Large intestine (tissue), 12 donors: ENCODE results near the gene SPZ1. TPM values are rescaled to one million over a fixed set of nuclear protein-coding genes. Genes with fewer than 3 reads are reported as not detected.
"Not testable (repeated sequence)": the region's sequence is repeated elsewhere in the genome, so short reads cannot be mapped to it uniquely, and the experiment has no call there.

Source experiments
- DNase-seq, 2 donors: peaks; one replicate each; pipeline versions ENCODE4 v3.0.0 to v3.0.0-alpha.2; 2013
- H3K27ac ChIP-seq: one replicate; pipeline ENCODE4 v1.5.1; 2013; ENCODE audit warnings: low read length
- H3K27me3 ChIP-seq: 2 replicates; pipeline ENCODE4 v1.6.1; 2013; ENCODE audit warnings: low read length; ENCODE audit not compliant: control insufficient read depth, insufficient read depth
- H3K36me3 ChIP-seq: 2 replicates; pipeline ENCODE4 v1.6.1; 2013; ENCODE audit warnings: low read length; ENCODE audit not compliant: control insufficient read depth, insufficient read depth
- H3K4me1 ChIP-seq: one replicate; pipeline ENCODE4 v1.6.1; 2013; ENCODE audit warnings: low read length; ENCODE audit not compliant: control insufficient read depth, insufficient read depth
- H3K4me3 ChIP-seq: one replicate; pipeline ENCODE4 v1.5.1; 2013; ENCODE audit warnings: low read length
- H3K9me3 ChIP-seq: one replicate; pipeline ENCODE4 v1.6.1; 2013; ENCODE audit warnings: mild to moderate bottlenecking, low read depth, low read length, moderate library complexity; ENCODE audit not compliant: control insufficient read depth
- WGBS: methylation state at CpG from one replicate; pipeline ENCODE4 v1.1.5; 2013; ENCODE audit warnings: low lambda C conversion rate; ENCODE audit not compliant: insufficient coverage; 5-methylcytosine and 5-hydroxymethylcytosine counted together
- long read RNA-seq, 11 donors: transcript quantifications; one replicate each; lab custom pipeline, GENCODE V29; 2026
- polyA plus RNA-seq: library from polyadenylated mRNA; unstranded; fragments of 120-200 nt; gene quantifications from one replicate; pipeline ENCODE4 v1.2.1, GENCODE V29; 2013

SPZ1 gene, protein sequence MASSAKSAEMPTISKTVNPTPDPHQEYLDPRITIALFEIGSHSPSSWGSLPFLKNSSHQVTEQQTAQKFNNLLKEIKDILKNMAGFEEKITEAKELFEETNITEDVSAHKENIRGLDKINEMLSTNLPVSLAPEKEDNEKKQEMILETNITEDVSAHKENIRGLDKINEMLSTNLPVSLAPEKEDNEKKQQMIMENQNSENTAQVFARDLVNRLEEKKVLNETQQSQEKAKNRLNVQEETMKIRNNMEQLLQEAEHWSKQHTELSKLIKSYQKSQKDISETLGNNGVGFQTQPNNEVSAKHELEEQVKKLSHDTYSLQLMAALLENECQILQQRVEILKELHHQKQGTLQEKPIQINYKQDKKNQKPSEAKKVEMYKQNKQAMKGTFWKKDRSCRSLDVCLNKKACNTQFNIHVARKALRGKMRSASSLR
- not detected for polyA plus RNA-seq
- long read RNA-seq, donor 1: 0 reads
- long read RNA-seq, donor 2: 0 reads
- long read RNA-seq, donor 3: 0 reads
- long read RNA-seq, donor 4: 0 reads
- long read RNA-seq, donor 5: 0 reads
- long read RNA-seq, donor 6: 0 reads
- long read RNA-seq, donor 7: 0 reads
- long read RNA-seq, donor 8: 0 reads
- long read RNA-seq, donor 9: 0 reads
- long read RNA-seq, donor 10: 0 reads
- long read RNA-seq, donor 11: 0 reads

DNA sequence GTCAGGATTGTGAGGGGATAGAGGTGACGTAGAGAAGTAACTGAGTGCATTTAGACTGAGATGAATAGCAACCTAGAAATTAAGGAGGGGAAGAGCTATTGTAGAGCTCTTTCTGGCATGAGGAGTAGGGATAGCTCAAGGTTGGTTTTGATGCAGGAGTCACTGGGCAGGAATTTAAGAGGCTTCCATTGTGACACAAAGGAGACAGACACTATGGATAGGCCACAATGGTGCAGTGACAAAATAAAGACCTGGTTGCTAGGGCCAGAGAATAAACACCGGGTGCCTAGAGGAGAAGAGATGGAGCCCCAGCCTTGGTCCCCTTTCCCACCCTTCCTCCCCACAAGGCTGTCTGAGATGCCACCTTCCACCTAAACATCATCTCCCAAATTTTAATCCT is at the start of gene SPZ1:
SPZ1 (plus strand) TSS at position 301 of the 400 bp plus-strand sequence. CDS start 214 bp downstream, outside the sequence.
- H3K4me3 ChIP-seq: no peak within 1 kb of the TSS
- no peaks in the 10 kb centered on the region for H3K9me3 ChIP-seq
- no peak for DNase-seq
- H3K36me3 ChIP-seq: no peaks in the 10 kb centered on the region
- no peak within 1 kb of the TSS for H3K27ac ChIP-seq
- H3K27me3 ChIP-seq: peaks cover 7% of the 10 kb centered on the region
- 100% methylated on average over 1 of the region's 2 CpGs for WGBS
- H3K4me1 ChIP-seq: no peaks in the 10 kb centered on the region

DNA sequence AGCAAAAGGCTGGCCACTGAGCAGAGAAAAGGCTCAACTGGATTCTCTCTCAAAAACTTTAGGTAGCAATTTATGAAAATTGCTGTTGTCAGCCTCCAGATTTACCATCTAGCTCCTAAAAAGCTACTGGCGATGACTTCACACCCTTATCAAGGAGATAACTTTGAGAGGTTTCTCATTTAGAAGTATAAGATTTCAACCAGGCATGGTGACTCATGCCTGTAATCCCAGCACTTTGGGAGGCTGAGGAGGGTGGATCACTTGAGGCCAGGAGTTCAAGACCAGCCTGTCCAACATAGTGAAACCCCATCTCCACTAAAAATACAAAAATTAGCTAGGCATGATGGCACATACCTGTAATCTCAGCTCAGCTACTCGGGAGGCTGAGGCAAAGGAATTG is 49.3 kb upstream of the SPZ1 start:
- not testable (repeated sequence) for H3K27ac ChIP-seq, DNase-seq, H3K36me3 ChIP-seq, H3K27me3 ChIP-seq, H3K4me3 ChIP-seq, H3K9me3 ChIP-seq, H3K4me1 ChIP-seq
- no CpG with 5 or more reads among the region's 2 CpGs for WGBS

DNA sequence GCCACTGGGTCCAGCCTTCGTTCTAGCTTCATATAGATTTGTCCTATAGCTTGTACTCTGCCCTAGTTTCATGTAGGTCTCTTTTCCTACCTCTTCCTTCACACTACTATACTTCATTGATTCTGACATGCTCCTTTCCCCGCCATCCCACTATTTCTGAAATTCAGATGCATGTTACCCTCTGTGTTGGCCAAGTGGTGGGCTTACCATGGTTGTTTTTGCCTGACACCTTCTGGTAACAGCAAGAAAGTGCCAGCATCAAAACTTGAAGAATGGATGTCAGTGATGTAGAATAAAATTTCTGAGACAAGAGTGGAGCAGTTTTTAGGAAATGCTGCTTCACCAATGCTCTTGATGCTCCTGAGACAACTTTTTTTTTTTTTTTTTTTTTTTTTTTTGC is 44.5 kb upstream of the SPZ1 start:
- no peaks in the 10 kb centered on the region for H3K9me3 ChIP-seq
- H3K4me1 ChIP-seq: no peaks in the 10 kb centered on the region
- no peaks in the 10 kb centered on the region for H3K36me3 ChIP-seq
- H3K4me3 ChIP-seq: no peak overlapping the region
- no peaks in the 10 kb centered on the region for H3K27me3 ChIP-seq
- no CpG with 5 or more reads among the region's 2 CpGs for WGBS
- no peak for DNase-seq
- H3K27ac ChIP-seq: no peak overlapping the region

DNA sequence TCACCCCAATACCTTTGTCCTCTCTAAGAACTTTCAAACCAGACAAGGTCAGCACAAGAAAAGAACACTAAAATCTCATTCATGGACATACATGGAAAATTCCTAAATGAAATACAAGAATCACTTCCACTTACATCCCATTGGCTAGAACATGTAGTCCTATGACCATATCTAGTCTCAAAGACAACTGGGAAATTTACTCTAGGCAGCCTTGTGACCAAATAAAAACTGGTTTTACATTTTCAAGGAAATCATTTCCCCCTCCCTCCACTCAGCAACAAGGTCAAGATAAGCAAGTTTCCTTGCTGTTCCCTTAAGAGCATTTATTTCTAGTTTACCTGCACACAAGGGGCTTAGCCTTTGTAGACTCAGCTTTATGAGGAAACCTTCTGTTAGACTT is 43.6 kb upstream of the SPZ1 start:
- no peaks in the 10 kb centered on the region for H3K9me3 ChIP-seq
- no peaks in the 10 kb centered on the region for H3K27me3 ChIP-seq

DNA sequence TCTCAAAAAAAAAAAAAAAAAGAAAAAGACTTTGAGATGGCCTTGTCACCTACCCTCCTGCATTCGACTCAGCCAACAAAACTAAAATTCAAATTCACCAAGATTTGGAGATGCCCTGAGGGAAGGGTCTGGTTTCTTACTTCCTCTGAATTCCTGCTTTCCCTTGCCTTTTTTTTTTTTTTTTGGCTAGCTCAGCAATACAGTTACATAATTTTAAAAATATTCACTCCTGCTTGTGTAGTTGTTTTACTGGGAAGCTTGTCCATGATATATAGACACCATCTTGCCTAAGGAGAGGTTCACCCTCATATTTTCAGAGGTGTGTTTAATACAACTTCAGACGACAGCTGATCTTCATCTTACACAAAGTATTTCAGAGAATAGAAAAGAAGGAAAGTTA is 42.6 kb upstream of the SPZ1 start:
- Histone ChIP-seq H3K4me3 (no peak overlapping the region), H3K9me3 (no peaks in the 10 kb centered on the region), H3K4me1 (no peaks in the 10 kb centered on the region), H3K27me3 (no peaks in the 10 kb centered on the region), H3K36me3 (no peaks in the 10 kb centered on the region), H3K27ac (no peak overlapping the region)
- no peak for DNase-seq
- WGBS: 80% methylated on average over 1 of the region's 2 CpGs

More for the DNA sequence above, 43.6 kb upstream of the SPZ1 start:
- Histone ChIP-seq H3K27ac (no peak overlapping the region), H3K4me1 (no peaks in the 10 kb centered on the region), H3K4me3 (no peak overlapping the region), H3K36me3 (no peaks in the 10 kb centered on the region)
- peak in 1 of 2 donors; percentile 30 for DNase-seq

DNA sequence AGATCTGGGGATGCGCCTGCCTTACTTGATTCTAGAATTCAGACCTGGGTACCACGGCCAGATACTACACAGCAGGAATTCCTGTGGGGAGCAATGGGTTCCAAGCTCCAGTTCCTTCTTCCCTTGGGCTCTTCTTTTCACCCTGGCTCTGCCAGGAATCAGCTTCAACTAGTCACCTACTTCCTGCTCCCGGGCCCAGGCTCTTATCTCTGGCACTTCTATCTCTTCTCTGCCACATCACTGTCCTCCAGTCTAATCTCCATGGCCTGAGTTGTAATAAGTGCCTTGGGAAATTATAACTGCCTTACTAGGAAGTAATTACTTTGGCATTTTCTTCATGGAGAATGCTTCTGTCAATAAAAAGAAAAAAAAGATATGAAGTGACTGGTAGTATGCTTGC is 37.7 kb upstream of the SPZ1 start:
- no peaks in the 10 kb centered on the region for H3K36me3 ChIP-seq
- no peaks in the 10 kb centered on the region for H3K27me3 ChIP-seq
- no peak overlapping the region for H3K4me3 ChIP-seq
- H3K27ac ChIP-seq: no peak overlapping the region
- DNase-seq: peak; percentile 24 to 44
- H3K4me1 ChIP-seq: peaks cover 4% of the 10 kb centered on the region
- no peaks in the 10 kb centered on the region for H3K9me3 ChIP-seq
- 14% methylated on average over 1 of the region's 3 CpGs for WGBS

DNA sequence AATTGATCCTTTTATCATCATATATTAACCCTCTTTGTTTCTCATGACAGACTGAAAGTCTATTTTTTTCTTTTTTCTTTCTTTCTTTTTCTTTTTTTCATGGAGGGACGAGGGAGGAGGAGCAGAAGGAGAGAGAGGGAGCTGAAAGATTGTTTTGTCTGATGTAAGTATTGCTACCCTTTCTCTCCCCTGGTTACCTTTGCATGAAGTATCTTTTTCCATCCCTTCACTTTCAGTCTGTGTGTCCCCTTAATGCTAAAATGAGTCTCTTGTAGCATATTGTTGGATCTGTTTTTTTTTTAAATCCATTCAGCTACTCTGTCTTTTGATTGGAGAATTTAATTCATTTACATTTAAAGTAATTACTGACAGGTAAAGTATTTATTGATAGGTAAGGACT is 36.4 kb upstream of the SPZ1 start:
- Histone ChIP-seq H3K9me3 (no peaks in the 10 kb centered on the region), H3K4me3 (no peak overlapping the region), H3K27ac (no peak overlapping the region), H3K4me1 (peaks cover 4% of the 10 kb centered on the region), H3K27me3 (no peaks in the 10 kb centered on the region), H3K36me3 (no peaks in the 10 kb centered on the region)
- no CpG with 5 or more reads among the region's 1 CpG for WGBS
- no peak for DNase-seq

DNA sequence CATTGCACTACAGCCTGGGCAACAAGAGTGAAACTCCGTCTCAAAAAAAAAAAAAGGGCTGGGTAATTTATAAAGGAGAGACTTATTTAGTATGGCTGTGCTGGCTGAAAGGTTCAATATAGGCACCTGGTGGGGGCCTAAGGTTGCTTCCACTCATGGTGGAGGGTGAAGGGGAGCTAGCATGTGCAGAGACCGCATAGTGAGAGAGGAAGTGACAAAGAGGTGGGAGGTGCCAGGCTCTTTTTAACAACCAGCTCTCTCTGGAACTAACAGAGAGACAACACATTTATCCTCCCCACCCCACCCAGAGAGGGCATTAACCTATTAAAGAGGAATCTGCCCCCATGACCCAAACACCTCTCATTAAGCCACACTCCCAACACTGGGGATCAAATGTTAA is 35.1 kb upstream of the SPZ1 start:
- 67% methylated on average over 1 of the region's 2 CpGs for WGBS
- DNase-seq: no peak

DNA sequence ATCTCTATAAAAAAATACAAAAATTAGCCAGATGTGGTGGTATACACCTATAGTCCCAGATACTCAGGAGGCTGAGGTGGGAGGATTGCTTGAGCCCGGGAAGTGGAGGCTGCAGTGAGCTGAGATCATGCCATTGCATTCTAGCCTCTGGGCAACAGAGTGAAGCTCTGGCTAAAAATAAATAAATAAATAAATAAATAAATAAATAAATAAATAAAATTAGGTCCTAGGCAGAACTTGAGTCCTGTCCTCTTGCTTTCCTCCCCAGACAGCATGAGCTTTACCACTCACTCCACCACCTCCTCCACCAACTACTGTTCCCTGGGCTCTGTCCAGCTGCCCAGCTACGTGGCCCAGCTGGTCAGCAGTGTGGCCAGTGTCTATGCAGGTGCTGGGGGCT is 31.6 kb upstream of the SPZ1 start:
- no peak for DNase-seq
- Histone ChIP-seq H3K36me3 (no peaks in the 10 kb centered on the region), H3K4me3 (no peak overlapping the region), H3K4me1 (no peaks in the 10 kb centered on the region), H3K27me3 (no peaks in the 10 kb centered on the region), H3K27ac (no peak overlapping the region), H3K9me3 (no peaks in the 10 kb centered on the region)
- WGBS: no CpG with 5 or more reads among the region's 2 CpGs

More for the DNA sequence above, 35.1 kb upstream of the SPZ1 start:
- no peak overlapping the region for H3K4me3 ChIP-seq
- H3K4me1 ChIP-seq: peaks cover 4% of the 10 kb centered on the region
- H3K27me3 ChIP-seq: no peaks in the 10 kb centered on the region
- no peaks in the 10 kb centered on the region for H3K36me3 ChIP-seq
- no peak overlapping the region for H3K27ac ChIP-seq
- no peaks in the 10 kb centered on the region for H3K9me3 ChIP-seq

DNA sequence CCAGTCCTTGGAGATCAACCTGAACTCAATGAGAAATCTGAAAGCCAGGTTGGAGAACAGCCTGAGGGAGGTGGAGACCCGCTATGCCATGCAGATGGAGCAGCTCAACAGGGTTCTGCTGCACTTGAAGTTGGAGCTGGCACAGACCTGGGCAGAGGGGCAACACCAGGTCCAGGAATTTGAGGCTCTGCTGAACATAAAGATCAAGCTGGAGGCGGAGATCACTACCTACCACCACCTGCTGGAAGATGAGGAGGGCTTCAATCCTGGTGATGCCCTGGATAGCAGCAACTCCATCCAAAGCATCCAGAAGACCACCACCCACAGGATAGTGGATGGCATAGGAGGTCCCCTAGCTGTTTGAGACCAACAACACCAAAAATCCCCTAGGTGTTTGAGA is 30.5 kb upstream of the SPZ1 start:
- no peak for DNase-seq
- H3K27ac ChIP-seq: no peak overlapping the region
- no peaks in the 10 kb centered on the region for H3K36me3 ChIP-seq
- no peaks in the 10 kb centered on the region for H3K27me3 ChIP-seq
- no peaks in the 10 kb centered on the region for H3K4me1 ChIP-seq
- no peaks in the 10 kb centered on the region for H3K9me3 ChIP-seq
- no peak overlapping the region for H3K4me3 ChIP-seq
- WGBS: no CpG with 5 or more reads among the region's 2 CpGs

DNA sequence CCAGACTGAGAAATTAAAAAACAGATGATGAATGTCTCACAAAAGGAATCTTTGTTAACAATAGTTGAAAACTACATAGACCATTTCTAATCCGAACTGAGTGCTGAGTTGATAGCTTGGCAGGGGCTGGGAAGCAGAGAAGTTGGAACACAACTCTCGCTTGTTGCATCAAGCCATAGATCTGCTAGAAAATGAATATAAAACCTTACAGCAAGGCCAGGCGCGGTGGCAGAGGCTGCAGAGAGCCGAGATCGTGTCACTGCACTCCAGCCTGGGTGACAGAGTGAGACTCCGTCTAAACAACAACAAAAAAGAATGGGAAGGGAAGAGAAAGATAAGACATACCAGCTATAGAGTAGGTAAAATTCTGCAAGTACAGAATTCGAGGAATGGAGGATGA is 28.0 kb upstream of the SPZ1 start:
- H3K36me3 ChIP-seq: no peaks in the 10 kb centered on the region
- no peak overlapping the region for H3K27ac ChIP-seq
- 94% methylated on average over 4 of the region's 8 CpGs for WGBS
- H3K9me3 ChIP-seq: no peaks in the 10 kb centered on the region
- no peak for DNase-seq
- H3K4me3 ChIP-seq: no peak overlapping the region
- H3K27me3 ChIP-seq: no peaks in the 10 kb centered on the region
- H3K4me1 ChIP-seq: no peaks in the 10 kb centered on the region
